WI38 (cell line): ENCODE results near the gene FGF6.

ENCODE experiments used
- H3K4me3 ChIP-seq: 2 replicates; pipeline ENCODE4 v1.5.1; 2011; ENCODE audit warnings: low read depth, mild to moderate bottlenecking, control low read depth, low read length
- CTCF ChIP-seq: IDR thresholded peaks from 2 replicates; pipeline ENCODE4 v1.5.1; 2012; ENCODE audit warnings: low read depth, mild to moderate bottlenecking, control low read depth, low read length

The FGF6 gene

DNA sequence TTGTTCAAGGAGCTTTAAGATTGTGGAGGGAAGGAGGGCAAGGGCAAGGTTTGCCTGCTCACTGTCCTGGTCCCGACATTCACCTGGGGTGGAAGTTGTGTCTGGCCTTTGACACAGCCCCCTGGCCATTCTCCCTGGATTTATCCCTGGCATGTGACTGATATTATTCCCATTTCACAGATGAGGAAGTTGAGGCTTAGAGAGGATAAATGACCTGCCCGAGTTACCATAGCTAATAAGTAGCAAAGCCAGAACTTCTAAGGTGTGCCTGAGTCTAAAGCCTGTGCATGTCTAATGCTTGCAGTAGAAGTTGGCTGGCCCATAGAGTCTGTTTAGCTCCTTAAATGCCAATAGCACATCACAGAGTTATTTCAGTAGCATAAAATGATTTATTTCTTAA lies 720 bp upstream of the FGF6 start:
- no peak overlapping the region for H3K4me3 ChIP-seq
- no peak for TF ChIP-seq CTCF

- TF ChIP-seq CTCF: no peak
- H3K4me3 ChIP-seq: no peak overlapping the region
Observed at GRCh38 chr12:4444031-4444430, 1.6 kb downstream of the FGF6 start.

DNA sequence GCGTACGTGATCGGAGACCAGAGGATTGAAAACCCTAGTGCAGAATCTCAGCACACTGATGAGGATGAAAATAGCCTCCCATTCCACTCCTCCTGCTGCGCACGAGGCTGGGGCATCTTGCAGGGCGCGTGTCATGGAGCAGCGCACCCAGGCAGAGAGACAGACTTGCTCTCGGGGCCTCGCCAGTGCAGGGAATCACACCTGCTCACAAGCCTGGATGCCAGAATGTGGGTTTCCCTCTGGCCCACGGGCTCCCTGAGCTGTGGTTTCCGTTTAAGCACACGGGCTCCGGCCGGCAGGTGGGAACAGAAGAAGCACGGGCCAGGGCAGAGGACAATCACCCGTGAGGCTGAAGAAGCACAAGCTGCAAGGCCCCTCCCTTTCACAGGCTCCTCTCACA lies 2.0 kb downstream of the FGF6 start:
- TF ChIP-seq CTCF: no peak
- H3K4me3 ChIP-seq: no peak overlapping the region

GRCh38 chr12:4441355-4442335 lies 4.0 kb downstream of the FGF6 start:
- H3K4me3 ChIP-seq: no peak overlapping the region
- TF ChIP-seq CTCF: no peak

DNA sequence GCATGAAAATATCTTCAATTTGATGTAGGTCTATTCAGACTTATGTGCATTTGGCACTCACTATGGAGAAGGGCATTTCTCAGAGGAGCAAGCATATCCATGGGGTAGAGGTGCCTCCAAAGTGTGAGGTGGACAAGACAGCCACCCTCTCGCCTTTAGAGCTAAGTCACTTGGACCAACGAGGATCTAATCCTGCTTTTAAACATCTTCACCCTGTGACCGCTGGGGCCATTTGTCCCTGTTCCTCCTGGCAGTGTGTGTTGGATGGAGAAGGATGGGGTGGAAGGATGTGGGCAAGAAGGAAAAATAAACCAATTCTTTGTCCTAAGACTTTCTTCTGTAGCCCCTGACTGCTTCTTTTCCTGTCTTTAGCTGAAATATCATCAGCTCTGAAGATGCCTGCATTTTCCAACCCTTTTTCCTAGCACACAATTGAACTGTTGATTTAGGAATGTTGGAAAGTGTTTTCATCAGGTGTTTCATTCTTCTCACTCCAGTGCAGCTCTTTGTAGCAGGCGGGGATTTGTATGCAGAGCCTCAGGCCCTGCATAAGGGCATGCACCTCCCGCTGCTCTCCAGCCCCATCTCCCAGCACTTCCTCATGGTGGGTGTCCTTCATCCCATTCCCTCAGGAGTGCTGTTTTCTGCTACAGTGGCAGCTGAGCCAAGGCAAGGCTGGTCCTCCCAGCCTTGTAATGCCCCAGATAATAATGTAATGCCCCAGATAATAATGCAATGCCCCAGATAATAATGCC lies 5.3 kb downstream of the FGF6 start:
- no peak overlapping the region for H3K4me3 ChIP-seq
- TF ChIP-seq CTCF: no peak

DNA sequence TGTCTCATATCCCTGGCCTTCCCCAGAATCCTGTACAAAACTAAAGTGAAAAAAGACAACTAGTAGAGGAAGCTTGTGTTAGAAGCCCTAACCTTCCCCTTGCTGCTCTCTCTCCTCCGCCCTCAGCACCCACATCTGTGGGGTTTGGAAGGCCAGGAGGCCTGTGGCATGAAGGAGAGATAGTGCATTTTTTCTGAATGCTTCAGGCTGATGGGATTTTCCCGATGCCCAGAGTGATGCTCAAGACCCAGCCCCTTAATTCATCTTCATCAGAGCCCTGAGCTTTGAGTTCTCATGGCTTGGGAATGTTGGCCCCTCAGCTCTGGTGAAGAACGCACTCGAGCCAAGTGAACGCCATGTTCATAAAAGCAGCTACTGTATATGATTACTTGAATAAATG lies 5.9 kb downstream of the FGF6 start:
- no peak overlapping the region for H3K4me3 ChIP-seq
- TF ChIP-seq CTCF: no peak
